Peyer's patch (tissue), 4 donors: Measurements from ENCODE around the gene GPX5.

Source experiments
- POLR2A ChIP-seq, 2 donors: fragments of 450-650 bp; IDR thresholded peaks; one replicate each; pipeline ENCODE4 v1.5.1; 2017; ENCODE audit warnings: antibody characterized with exemption in 2 of 2, mild to moderate bottlenecking in 2 of 2, moderate library complexity in 2 of 2
- TF ChIP-seq, protein P1 (sequence below), 6 experiments: fragments of 450-650 bp in 4 of 6; fragments of 200-600 bp in 2 of 6; sonication (generic) in 1 of 6; IDR thresholded peaks; one replicate each; pipeline ENCODE4 v1.5.1; 2017 to 2019; ENCODE audit warnings: antibody characterized with exemption in 6 of 6, mild to moderate bottlenecking in 3 of 6, moderate library complexity in 1 of 6

DNA sequence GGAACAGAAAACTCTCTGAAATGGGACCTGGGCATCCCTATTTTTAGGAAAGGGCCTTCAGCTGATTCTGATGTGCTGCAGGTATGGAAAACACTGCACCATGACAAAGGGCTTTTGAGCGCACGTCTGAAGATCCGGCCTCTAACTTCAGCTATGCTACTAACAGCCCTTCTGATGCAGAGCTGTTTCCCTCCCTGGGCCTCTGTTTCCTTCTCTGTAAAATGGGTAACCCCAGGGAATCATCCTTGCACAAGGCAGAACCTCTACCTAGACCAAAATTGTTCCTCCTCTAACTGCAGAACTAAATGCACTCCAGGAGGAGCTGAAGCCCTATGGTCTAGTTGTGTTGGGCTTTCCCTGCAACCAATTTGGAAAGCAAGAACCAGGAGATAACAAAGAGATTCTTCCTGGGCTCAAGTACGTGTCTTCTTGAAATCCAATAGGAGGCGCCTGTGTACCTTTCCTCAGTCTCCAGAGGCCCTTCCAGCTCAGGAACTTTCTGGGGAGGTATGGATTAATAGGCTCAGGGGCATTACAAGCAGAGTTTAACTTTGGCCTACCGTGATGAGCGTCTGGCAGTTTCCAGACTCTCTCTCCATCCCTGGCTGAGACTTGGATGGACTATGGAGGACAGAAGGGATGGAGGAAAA lies 5.9 kb downstream of the GPX5 start:
- no peak for TF ChIP-seq POLR2A (IDR thresholded peaks at IDR 0.05)
- TF ChIP-seq, protein P1, sequence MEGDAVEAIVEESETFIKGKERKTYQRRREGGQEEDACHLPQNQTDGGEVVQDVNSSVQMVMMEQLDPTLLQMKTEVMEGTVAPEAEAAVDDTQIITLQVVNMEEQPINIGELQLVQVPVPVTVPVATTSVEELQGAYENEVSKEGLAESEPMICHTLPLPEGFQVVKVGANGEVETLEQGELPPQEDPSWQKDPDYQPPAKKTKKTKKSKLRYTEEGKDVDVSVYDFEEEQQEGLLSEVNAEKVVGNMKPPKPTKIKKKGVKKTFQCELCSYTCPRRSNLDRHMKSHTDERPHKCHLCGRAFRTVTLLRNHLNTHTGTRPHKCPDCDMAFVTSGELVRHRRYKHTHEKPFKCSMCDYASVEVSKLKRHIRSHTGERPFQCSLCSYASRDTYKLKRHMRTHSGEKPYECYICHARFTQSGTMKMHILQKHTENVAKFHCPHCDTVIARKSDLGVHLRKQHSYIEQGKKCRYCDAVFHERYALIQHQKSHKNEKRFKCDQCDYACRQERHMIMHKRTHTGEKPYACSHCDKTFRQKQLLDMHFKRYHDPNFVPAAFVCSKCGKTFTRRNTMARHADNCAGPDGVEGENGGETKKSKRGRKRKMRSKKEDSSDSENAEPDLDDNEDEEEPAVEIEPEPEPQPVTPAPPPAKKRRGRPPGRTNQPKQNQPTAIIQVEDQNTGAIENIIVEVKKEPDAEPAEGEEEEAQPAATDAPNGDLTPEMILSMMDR (IDR thresholded peaks at IDR 0.05), result no peak
